ENCODE results near the gene TBCD. TPM values are rescaled to one million over a fixed set of nuclear protein-coding genes. Genes with fewer than 3 reads are reported as not detected.
"Not testable (repeated sequence)": the region's sequence is repeated elsewhere in the genome, so short reads cannot be mapped to it uniquely, and the experiment has no call there.

TBCD gene
- total RNA-seq, 1 experiment from 2014 or later: 90.7 TPM

DNA sequence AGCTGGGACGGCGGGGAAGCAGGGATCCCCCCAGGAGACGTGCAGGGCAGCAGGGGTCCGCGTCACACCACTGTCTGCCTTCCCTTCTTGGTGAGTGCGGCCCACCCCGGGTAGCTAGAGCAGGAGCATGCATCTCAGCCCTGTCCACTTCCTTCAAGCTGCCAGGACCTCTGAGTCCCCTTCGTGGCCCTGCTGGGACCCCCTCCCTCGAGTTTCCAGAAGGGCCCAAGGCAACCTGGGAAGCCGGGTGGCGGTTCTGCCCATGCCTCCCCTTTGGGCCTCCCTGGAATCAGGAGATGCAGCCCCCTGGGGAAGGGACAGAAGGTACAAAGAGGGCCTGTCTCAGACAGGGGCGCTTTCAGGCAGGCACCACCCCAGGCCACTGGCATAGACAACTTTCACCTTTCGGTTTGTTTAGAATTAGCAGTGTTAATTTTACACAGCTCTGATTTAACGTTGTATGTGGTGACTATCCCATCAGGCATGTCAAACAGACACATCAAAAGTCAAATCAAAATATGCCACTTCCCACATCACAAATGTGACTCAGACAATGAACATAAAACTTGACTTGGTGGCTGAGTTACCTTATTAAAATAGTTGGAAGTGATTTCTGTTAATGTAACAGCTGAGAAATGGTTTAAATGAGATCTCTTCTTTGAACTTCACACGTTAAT lies 233.0 kb downstream of the TBCD start:
- no peak overlapping the region for H3K27ac Mint-ChIP-seq (ENCODE audit: unreplicated experiment)
- CTCF ChIA-PET: no interaction called here

DNA sequence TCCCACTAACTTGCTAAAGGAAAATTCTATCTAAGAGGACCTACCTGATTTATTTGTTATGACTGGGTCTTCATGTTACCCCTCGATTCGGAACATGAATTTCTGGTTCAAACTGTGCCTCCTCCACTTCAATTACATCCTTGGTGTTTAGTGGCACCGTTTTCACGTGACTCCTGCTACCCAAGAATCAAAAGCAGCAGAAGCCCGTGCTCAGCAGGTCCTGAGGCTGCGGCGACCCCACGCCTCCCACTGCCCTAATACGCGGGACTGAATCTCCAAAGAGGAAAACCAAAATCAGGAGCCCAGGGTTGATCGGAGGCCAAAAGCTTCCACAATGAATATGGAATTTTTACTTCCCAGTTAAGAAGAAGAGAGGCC lies 233.6 kb downstream of the TBCD start:
- Mint-ChIP-seq H3K4me1 (ENCODE audit: low read depth, unreplicated experiment) (no peaks in the 10 kb centered on the region), H3K4me3 (ENCODE audit: low read depth, unreplicated experiment) (no peak overlapping the region), H3K36me3 (ENCODE audit: insufficient read depth, unreplicated experiment) (no peaks in the 10 kb centered on the region), H3K9me3 (ENCODE audit: low read depth, unreplicated experiment) (peaks cover 5% of the 10 kb centered on the region), H3K27ac (ENCODE audit: unreplicated experiment) (no peak overlapping the region), H3K27me3 (ENCODE audit: unreplicated experiment) (no peaks in the 10 kb centered on the region)
- CTCF ChIA-PET: interaction anchor here (0.5 kb wide), 1 partner anchor 14 kb away, joined by 3 read pairs; no protein-coding TSS in a partner anchor
- no TSS peak for BruUV-seq (replicated peaks)
- TF ChIP-seq, protein P1, sequence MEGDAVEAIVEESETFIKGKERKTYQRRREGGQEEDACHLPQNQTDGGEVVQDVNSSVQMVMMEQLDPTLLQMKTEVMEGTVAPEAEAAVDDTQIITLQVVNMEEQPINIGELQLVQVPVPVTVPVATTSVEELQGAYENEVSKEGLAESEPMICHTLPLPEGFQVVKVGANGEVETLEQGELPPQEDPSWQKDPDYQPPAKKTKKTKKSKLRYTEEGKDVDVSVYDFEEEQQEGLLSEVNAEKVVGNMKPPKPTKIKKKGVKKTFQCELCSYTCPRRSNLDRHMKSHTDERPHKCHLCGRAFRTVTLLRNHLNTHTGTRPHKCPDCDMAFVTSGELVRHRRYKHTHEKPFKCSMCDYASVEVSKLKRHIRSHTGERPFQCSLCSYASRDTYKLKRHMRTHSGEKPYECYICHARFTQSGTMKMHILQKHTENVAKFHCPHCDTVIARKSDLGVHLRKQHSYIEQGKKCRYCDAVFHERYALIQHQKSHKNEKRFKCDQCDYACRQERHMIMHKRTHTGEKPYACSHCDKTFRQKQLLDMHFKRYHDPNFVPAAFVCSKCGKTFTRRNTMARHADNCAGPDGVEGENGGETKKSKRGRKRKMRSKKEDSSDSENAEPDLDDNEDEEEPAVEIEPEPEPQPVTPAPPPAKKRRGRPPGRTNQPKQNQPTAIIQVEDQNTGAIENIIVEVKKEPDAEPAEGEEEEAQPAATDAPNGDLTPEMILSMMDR (IDR thresholded peaks at IDR 0.05; ENCODE audit: unreplicated experiment): no peak
- intact Hi-C loops (cut with micrococcal nuclease; ENCODE audit: unreplicated experiment): no loop called here
- no peak for DNase-seq

More for the DNA sequence above, 233.0 kb downstream of the TBCD start:
- peaks cover 5% of the 10 kb centered on the region for H3K9me3 Mint-ChIP-seq (ENCODE audit: low read depth, unreplicated experiment)
- H3K27me3 Mint-ChIP-seq (ENCODE audit: unreplicated experiment): no peaks in the 10 kb centered on the region
- BruUV-seq (replicated peaks): no TSS peak
- intact Hi-C loops (cut with micrococcal nuclease; ENCODE audit: unreplicated experiment): no loop called here
- TF ChIP-seq, protein P1 (IDR thresholded peaks at IDR 0.05; ENCODE audit: unreplicated experiment): no peak
- H3K4me1 Mint-ChIP-seq (ENCODE audit: low read depth, unreplicated experiment): no peaks in the 10 kb centered on the region
- H3K4me3 Mint-ChIP-seq (ENCODE audit: low read depth, unreplicated experiment): no peak overlapping the region
- no peak for DNase-seq
- no peaks in the 10 kb centered on the region for H3K36me3 Mint-ChIP-seq (ENCODE audit: insufficient read depth, unreplicated experiment)

DNA sequence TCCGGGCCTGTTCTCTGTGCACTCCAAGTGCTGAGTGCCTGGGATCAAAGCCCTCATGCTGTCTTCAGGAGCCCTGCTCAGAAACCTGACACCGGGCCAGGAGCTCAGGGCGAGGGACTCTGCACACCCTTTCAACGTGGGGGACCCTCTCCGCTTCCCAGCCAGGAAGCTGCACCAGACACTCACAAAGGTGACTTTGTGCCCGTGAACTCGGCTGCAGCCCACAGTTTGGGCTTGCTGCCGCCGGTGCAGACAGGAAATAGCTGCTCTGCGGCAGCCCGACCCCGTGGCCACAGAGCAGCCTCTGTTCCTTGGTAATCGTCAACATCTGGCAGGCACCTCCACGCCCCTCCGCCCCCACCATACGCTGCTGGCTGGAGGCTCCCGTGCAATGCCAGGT lies 234.1 kb downstream of the TBCD start:
- DNase-seq: no peak
- peaks cover 5% of the 10 kb centered on the region for H3K9me3 Mint-ChIP-seq (ENCODE audit: low read depth, unreplicated experiment)
- intact Hi-C loops (cut with micrococcal nuclease; ENCODE audit: unreplicated experiment): no loop called here
- H3K27me3 Mint-ChIP-seq (ENCODE audit: unreplicated experiment): no peaks in the 10 kb centered on the region
- BruUV-seq (replicated peaks): no TSS peak
- TF ChIP-seq, protein P1 (IDR thresholded peaks at IDR 0.05; ENCODE audit: unreplicated experiment): no peak
- H3K4me1 Mint-ChIP-seq (ENCODE audit: low read depth, unreplicated experiment): no peaks in the 10 kb centered on the region
- no peaks in the 10 kb centered on the region for H3K36me3 Mint-ChIP-seq (ENCODE audit: insufficient read depth, unreplicated experiment)
- H3K27ac Mint-ChIP-seq (ENCODE audit: unreplicated experiment): no peak overlapping the region
- CTCF ChIA-PET: interaction anchor here (0.5 kb wide), 1 partner anchor 13 kb away, joined by 3 read pairs; no protein-coding TSS in a partner anchor
- no peak overlapping the region for H3K4me3 Mint-ChIP-seq (ENCODE audit: low read depth, unreplicated experiment)

DNA sequence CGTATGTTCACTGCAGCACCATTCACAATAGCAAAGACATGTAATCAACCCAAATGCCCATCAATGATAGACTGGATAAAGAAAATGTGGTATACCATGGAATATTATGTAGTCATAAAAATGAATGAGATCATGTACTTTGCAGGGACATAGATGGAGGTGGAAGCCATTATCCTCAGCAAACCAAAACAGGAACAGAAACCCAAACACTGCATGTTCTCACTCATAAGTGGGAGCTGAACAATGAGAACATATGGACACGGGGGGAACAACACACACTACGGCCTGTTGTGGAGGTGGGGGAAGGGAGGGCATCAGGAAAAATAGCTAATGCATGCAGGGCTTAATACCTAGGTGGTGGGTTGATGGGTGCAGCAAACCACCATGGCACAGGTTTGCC lies 237.2 kb downstream of the TBCD start:
- CTCF ChIA-PET; H3K4me3 Mint-ChIP-seq (ENCODE audit: low read depth, unreplicated experiment); H3K9me3 Mint-ChIP-seq (ENCODE audit: low read depth, unreplicated experiment); intact Hi-C loops (cut with micrococcal nuclease; ENCODE audit: unreplicated experiment); H3K36me3 Mint-ChIP-seq (ENCODE audit: insufficient read depth, unreplicated experiment); H3K4me1 Mint-ChIP-seq (ENCODE audit: low read depth, unreplicated experiment); H3K27me3 Mint-ChIP-seq (ENCODE audit: unreplicated experiment); H3K27ac Mint-ChIP-seq (ENCODE audit: unreplicated experiment); DNase-seq; BruUV-seq (replicated peaks): not testable (repeated sequence)

DNA sequence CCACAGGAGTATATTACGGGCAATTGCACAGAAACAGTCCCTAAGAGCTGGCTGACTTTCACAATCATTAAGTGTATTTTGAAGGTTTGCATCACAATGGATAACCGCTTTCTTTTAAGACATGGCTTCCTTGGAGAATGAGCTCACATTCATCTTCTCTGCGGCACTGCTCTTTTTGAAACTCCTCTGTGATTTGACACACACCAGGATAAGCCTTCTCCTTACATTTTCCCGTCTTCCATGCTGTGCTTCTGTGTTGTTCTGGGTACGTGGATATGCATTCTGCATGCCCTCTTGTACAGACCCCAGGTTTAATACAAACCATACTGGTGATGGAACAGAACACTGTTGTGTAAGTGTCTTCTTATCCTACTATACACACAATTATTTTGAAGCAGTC lies 238.0 kb downstream of the TBCD start:
- Mint-ChIP-seq H3K9me3 (ENCODE audit: low read depth, unreplicated experiment) (peaks cover 9% of the 10 kb centered on the region), H3K27me3 (ENCODE audit: unreplicated experiment) (no peaks in the 10 kb centered on the region), H3K36me3 (ENCODE audit: insufficient read depth, unreplicated experiment) (no peaks in the 10 kb centered on the region), H3K27ac (ENCODE audit: unreplicated experiment) (no peak overlapping the region), H3K4me1 (ENCODE audit: low read depth, unreplicated experiment) (no peaks in the 10 kb centered on the region), H3K4me3 (ENCODE audit: low read depth, unreplicated experiment) (no peak overlapping the region)
- no peak for DNase-seq
- TF ChIP-seq, protein P1 (IDR thresholded peaks at IDR 0.05; ENCODE audit: unreplicated experiment): no peak
- CTCF ChIA-PET: no interaction called here
- intact Hi-C loops (cut with micrococcal nuclease; ENCODE audit: unreplicated experiment): no loop called here
- no TSS peak for BruUV-seq (replicated peaks)
